Epithelial cell of proximal tubule (primary cell): ENCODE results near the gene GPANK1. TPM values are rescaled to one million over a fixed set of nuclear protein-coding genes. Genes with fewer than 3 reads are reported as not detected.

Source experiments
- DNase-seq: peaks from one replicate; pipeline ENCODE4 v3.0.0-alpha.2; 2011; ENCODE audit warnings: low read depth
- H3K4me3 ChIP-seq: 2 replicates; pipeline ENCODE4 v1.5.1; 2011; ENCODE audit warnings: low read depth, mild to moderate bottlenecking, low read length
- CTCF ChIP-seq: conservative IDR thresholded peaks from 2 replicates; pipeline ENCODE4 v1.5.1; 2012; ENCODE audit warnings: low read depth, mild to moderate bottlenecking, low read length
- total RNA-seq: library from RNA; depleted of rRNA; stranded (reverse); fragments of >200 nt; gene quantifications from 2 replicates; pipeline ENCODE4 v1.2.3, GENCODE V29; 2015

The GPANK1 gene
- total RNA-seq, 1 donor from 2014 or later = 32.9 TPM

GRCh38 chr6:31669676-31670075 lies 4.9 kb upstream of the GPANK1 start, which contains the start of gene LY6G5B:
TSS of gene LY6G5B (plus strand) at chr6:31669976. CDS start at chr6:31670951, 975 bp downstream.
- H3K4me3 ChIP-seq = no peak within 1 kb of the TSS
- TF ChIP-seq CTCF = no peak
- no peak for DNase-seq

- no peak for TF ChIP-seq CTCF
- peak overlapping the region; percentile 98 for H3K4me3 ChIP-seq
- DNase-seq = no peak
Observed at GRCh38 chr6:31666337-31666965, 1.7 kb upstream of the GPANK1 start.

GRCh38 chr6:31665501-31666336 lies 922 bp upstream of the GPANK1 start, which contains the start of gene CSNK2B:
TSS of gene CSNK2B (plus strand) at chr6:31666080. CDS start at chr6:31666832, 752 bp downstream.
- no peak for TF ChIP-seq CTCF
- peak; percentile 77 for DNase-seq
- peak within 1 kb of the TSS; percentile 98 for H3K4me3 ChIP-seq

- no peak for TF ChIP-seq CTCF
- H3K4me3 ChIP-seq = peak overlapping the region; percentile 98
- no peak for DNase-seq
Observed at GRCh38 chr6:31663961-31664789, 622 bp downstream of the GPANK1 start.

DNA sequence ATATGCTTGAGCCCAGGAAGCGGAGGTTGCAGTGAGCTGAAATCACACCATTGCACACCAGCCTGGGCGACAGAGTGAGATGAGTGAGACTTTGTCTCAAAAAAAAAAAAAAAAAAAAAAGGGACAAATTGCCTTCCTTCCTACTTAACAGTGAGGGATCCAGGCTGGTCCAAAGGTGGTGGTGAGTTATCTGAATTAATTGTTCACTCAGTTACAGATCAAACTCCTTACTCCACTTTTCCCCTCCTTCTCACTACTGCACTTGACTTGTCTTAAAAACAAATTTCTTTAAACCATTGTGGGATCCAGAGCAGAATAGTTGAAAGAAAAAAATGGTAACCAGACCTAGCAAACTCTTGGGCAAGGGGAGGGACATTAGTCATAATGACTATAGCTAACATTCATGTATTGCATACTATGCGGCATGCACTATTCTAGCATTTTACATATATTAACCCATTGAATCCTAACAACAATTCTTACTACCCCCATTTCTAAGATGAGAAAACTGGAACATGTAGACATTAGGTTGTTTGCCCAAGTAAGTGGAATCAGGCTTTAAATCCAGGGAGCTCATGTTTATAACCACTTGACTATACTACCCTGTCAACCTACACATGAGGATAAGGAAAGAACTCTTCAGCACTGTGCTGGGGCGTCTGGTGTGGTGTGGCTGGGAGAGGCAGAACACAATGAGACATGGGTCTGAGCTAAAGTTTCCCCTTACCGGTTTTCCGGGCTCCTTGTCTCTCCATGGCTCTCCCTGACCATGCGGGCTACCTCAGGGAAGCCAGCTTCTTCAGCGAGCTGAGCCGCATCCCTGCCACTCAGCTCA lies 1.5 kb downstream of the GPANK1 start:
- DNase-seq = no peak
- no peak for TF ChIP-seq CTCF
- peak overlapping the region; percentile 98 for H3K4me3 ChIP-seq

DNA sequence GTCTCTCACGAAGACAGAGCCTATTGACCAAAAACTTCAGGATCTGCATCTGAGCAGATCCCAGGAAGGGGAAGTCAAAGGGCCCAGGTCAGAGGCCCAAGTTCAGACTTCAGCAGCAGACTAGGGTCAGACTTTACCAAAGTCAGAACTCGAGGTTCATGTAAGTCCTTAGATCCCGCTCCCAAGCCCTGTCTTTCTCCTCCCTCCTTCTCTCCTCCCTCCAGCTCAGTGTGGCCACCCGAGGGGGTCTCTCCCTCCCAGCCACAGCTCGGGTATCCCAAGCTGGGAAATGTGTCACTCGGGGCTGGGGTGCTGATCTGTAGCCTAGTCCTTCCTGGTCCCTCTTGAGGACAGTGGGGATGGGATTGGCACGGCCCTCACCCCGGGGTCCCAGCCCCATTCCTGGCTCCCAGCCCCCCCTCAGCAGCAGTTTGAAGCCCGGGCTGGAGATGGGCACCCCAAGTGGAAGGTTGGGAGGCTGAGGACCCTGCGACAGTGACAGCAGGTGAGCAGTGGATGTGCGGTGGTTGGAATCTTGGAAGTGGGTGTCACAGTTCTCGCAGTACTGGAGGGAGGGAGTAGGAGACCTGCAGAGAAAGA lies 2.6 kb downstream of the GPANK1 start:
- no peak for DNase-seq
- no peak overlapping the region for H3K4me3 ChIP-seq
- TF ChIP-seq CTCF = no peak
